Astrocyte (in vitro differentiated cells and primary cell): ENCODE results near the gene NSMCE1.

ENCODE experiments used
- EZH2 ChIP-seq: IDR thresholded peaks from 2 replicates; pipeline ENCODE4 v1.6.1; 2012; ENCODE audit warnings: mild to moderate bottlenecking, low read length, inconsistent platforms; ENCODE audit not compliant: insufficient read depth
- TF ChIP-seq, protein P1 (sequence below): IDR thresholded peaks from 2 replicates; pipeline ENCODE4 v1.5.1; 2011; ENCODE audit warnings: low read depth, mild to moderate bottlenecking, inconsistent platforms, low read length, moderate library complexity; ENCODE audit not compliant: insufficient read depth

DNA sequence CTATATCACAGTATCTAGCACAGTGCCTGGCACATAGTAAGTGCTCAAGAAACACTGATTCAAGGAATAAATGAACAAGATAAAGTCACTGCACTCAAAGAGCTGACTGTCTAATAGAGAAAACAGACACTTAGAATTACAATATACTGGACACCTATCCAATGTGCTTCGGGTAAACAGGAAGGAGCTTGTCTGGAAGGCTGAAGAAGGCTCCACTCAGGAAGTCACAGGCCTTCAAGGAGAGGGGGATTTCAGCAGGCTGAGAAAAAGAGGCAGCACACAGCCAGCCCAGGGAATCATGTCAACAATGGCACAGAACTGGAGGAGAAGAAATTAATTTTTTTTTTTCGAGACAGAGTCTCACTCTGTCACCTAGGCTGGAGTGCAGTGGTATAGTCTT lies 35.5 kb upstream of the NSMCE1 start:
- TF ChIP-seq, protein P1, sequence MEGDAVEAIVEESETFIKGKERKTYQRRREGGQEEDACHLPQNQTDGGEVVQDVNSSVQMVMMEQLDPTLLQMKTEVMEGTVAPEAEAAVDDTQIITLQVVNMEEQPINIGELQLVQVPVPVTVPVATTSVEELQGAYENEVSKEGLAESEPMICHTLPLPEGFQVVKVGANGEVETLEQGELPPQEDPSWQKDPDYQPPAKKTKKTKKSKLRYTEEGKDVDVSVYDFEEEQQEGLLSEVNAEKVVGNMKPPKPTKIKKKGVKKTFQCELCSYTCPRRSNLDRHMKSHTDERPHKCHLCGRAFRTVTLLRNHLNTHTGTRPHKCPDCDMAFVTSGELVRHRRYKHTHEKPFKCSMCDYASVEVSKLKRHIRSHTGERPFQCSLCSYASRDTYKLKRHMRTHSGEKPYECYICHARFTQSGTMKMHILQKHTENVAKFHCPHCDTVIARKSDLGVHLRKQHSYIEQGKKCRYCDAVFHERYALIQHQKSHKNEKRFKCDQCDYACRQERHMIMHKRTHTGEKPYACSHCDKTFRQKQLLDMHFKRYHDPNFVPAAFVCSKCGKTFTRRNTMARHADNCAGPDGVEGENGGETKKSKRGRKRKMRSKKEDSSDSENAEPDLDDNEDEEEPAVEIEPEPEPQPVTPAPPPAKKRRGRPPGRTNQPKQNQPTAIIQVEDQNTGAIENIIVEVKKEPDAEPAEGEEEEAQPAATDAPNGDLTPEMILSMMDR: no peak
- no peak for TF ChIP-seq EZH2
